GM19099 (cell line): Measurements from ENCODE around the gene FGF2.

ENCODE experiments used
- POLR2A ChIP-seq: IDR thresholded peaks from 3 replicates; pipeline ENCODE4 v1.6.1; 2011; ENCODE audit warnings: low read depth; ENCODE audit not compliant: insufficient read length; ENCODE audit errors: extremely low read depth

Gene FGF2

DNA sequence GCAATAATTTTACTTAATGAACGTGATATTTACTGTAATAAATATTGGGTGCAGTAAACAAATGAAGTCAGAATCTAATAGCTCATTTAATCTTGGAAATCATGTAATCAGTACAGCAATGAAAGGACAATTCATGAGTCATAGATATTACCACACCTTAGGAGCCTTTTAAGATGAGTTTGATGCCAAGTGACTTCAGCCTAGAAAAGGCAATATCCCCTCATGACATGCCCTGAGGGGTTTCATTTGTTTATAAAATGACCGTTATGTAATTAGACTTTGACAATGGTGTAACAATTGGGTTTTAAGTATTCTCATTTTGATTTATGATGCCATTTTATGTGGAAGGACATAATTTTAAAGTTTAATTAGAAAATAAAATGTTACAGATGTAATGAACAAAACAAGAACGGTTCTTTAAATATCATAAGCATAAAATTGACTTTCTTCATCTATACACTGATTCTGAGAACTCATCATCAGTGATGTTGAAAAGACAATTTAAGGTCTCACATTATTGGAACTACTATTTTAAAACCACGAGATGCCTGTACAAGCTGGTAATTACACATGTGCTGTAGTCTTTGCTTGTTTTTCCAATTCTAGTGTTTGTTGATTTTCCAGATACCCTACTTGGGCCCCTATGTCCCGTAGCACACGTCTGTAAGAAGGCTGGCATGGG is 5.0 kb downstream of the FGF2 start:
- TF ChIP-seq POLR2A: no peak

DNA sequence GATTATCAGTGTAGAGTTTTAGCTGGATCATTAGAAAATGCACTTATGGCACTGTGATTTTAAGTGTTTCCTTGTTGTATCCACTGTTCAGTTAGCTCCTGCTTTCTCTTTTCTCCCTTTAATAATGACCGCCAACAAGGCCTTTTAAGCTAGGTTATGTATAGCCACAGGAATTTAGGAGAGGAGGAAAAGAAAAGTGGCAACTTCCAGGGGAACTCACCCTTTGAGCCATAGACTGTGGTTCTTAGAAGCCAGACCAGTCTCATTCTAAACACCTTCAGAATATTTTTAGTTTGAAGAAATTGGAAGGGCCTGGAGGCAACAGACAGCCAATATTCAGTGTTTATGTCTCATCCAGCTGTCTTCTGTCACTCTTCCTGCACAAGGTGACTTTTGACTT is 6.1 kb downstream of the FGF2 start:
- no peak for TF ChIP-seq POLR2A

- TF ChIP-seq POLR2A: no peak
Observed at GRCh38 chr4:122833999-122834398, 7.4 kb downstream of the FGF2 start.

GRCh38 chr4:122836941-122837340 is 10.3 kb downstream of the FGF2 start:
- no peak for TF ChIP-seq POLR2A

GRCh38 chr4:122838034-122838433 is 11.4 kb downstream of the FGF2 start:
- no peak for TF ChIP-seq POLR2A

DNA sequence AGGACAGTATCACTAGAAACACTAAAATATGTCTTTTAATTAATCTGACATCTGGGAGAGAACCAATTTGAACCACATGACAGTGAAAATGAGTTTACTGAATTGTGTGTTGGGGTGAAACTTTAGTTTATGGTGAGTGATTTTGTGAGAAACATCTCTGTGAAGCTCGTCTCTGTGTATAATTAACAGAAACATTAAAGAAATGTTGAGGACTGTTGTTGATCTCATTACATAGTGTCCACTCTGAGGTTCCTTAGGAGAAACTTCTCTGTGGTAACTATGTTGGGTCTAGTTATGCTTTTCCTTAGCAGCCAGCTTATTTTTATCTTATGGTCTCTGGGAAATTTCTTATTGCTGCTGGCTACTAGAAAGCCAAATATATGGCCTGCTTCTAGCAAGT is 15.8 kb downstream of the FGF2 start:
- TF ChIP-seq POLR2A: no peak

DNA sequence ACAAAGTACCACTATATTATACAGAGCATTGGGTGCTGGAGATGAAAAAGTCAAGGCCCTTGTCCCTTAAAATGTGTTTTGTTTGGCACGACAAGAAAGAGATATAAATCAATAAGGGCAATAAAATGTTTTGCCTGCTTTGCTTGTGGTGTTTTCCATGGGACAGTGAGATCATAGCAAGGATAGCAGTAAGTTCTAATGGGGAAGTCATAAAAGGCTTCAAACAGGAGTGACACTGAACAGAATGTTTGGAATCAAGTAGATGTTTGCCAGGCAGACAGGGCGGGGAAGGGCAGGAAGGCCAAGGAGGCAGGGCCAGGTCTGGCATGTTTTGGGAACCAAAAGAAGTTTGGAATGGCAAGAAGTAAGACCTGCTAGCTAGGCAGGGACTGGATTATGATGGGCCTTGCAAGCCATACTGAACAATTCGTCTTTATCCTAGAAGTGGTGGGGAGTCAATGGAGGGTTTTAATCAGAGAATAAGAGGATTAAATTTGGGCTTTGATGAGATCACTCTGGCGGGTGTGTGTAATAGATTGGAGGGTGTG is 16.4 kb downstream of the FGF2 start:
- TF ChIP-seq POLR2A: no peak

DNA sequence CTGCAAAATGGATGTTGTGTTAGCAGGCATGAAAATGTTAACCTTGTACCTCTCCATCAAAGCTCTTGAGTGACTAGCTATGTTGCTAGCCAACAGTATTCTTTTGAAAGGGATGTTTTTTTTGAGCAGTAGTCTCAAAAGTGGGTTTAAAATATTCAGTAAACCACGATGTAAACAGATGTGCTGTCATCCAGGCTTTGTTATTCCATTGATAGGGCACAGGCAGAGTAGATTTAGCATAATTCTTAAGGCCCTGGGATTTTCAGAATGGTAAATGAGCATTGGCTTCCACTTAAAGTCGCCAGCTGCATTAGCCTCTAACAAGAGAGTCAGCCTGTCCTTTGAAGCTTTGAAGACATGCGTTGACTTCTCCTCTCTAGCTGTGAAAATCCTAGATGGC is 18.4 kb downstream of the FGF2 start:
- TF ChIP-seq POLR2A: no peak

DNA sequence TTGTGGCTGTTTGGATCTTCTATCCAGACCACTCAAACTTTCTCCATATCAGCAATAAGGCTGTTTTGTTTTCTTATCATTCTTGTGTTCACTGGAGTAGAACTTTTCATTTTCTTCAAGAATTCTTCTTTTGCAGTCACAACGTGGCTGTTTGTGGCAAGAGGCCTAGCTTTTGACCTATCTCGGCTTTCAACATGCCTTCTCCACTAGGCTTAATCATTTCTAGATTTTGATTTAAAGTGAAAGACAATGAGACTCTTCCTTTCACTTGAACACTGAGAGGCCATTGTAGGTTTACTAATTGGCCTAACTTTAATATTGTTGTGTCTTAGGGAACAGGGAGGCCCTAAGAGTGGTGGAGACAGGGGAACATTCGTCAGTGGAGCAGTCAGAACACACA is 19.1 kb downstream of the FGF2 start:
- TF ChIP-seq POLR2A: no peak

GRCh38 chr4:122847931-122848330 is 21.3 kb downstream of the FGF2 start:
- TF ChIP-seq POLR2A: no peak

DNA sequence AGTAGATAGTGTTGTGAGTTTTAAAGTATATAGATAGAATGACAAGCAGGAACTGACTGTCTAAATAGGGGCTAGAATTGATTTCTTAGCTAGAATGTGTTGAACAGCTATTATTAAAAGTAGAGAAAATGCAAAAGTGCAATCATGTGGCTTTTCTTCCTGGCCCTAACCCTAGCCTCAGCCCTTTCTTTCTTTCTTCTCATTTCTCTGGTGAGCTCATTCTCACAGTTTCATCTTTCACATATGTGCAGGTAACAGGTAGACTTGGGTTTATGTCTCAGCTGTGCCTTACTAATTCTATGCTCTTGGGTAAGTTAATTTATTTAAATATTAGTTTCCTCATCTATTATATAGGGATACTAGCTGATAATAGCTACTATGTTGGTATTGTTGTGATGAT is 24.9 kb downstream of the FGF2 start:
- TF ChIP-seq POLR2A: no peak

GRCh38 chr4:122854447-122855352 is 28.1 kb downstream of the FGF2 start:
- no peak for TF ChIP-seq POLR2A

- no peak for TF ChIP-seq POLR2A
Observed at GRCh38 chr4:122855353-122855890, 28.8 kb downstream of the FGF2 start.

- TF ChIP-seq POLR2A: no peak
Observed at GRCh38 chr4:122857160-122857559, 30.5 kb downstream of the FGF2 start.

DNA sequence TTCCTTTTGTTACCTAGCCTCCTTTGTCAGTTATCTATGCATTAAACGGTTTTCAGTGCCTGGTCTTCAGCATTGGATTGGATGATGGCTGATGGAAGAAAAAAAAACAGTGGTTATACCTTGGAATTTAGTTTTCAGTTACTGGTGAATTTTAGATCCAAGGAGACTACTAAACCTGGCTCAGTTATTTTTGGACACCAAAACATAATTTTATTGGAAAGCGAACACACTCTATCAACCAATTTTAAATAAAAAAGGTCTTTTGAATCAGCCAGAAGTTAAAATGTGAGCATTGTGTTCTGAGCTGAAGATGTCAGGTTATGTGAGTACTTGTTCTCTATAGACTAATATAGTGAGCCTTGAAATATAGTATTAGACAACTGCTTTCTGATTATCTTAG is 32.1 kb downstream of the FGF2 start:
- TF ChIP-seq POLR2A: no peak
